Limb (tissue), 2 donors: ENCODE data around the gene IMPG1.
"Not testable (repeated sequence)": the region's sequence is repeated elsewhere in the genome, so short reads cannot be mapped to it uniquely, and the experiment has no call there.

Experiments used
- DNase-seq, 2 donors: peaks; one replicate each; pipeline ENCODE4 v3.0.0-alpha.2; 2016; ENCODE audit errors: extremely low spot score in 2 of 2

The IMPG1 gene

DNA sequence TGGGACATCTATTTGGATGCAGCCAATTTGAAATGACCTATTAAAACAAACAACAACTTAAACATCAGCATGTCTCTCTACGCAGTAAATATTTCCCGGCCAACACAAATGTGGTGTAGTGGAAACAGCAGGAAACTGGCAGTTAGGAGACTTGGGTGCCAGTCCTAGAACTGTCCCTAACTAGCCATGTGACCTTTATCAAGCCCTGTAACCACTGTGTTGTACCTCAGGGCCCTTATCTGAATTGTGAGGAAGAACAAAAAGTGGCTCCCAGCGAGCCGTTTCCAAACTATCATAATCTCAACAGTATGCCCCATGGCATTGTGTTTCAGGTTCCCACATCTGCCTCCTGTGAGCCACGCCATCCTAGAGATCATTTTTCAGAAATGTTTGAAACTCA is 124.5 kb downstream of the IMPG1 start:
- DNase-seq, result no peak

DNA sequence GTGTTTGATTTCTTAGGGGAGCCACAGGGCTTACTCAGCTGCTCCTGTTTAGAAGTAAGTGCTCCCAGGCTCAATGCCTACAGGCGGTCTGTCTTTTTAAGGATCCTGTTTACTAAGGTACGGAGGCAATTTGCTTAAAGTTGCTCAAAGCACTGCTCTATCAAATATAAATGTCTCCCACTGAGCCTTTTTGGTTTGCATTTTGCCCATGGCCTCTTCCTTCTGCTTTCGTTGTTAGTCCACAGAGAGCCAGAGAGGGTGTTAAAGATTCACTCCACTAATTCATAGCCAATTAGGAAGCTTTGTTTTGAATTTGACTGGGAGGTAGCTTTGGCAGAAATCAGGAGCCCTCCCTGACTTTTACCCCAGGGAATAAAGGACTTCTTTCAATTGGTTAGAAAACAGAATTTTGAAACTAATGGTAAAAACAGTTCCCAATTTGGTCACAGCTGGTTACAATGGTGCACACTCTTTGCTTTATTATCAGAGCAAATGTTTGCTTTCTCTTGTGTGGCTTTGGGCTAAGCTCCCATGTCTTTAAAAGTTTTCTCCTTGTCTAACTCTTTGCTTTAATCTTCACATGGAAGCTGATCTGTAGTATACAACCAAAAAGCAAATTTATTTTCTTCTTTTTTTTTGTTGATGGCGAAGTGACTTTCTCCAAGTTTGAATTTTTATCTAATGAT is 126.2 kb downstream of the IMPG1 start:
- DNase-seq, result no peak

DNA sequence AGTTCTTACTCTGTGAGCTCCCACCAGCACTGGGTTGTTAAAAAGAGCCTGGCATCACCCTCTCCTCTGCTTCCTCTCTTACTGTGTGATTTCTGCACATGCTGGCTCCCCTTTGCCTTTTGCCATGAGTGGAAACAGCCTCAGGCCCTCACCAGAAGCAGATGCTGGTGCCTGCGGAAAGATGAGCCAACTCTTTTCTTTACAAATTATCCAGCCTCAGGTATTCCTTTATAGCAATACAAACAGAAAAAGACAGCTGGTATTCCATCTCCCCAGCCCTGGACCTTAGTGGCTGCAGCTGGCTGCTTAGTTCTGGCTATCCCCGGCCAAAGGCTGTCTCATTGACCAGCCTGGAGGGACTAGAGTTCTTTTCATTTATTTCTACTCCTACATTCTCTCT is 129.1 kb downstream of the IMPG1 start:
- DNase-seq, result no peak

DNA sequence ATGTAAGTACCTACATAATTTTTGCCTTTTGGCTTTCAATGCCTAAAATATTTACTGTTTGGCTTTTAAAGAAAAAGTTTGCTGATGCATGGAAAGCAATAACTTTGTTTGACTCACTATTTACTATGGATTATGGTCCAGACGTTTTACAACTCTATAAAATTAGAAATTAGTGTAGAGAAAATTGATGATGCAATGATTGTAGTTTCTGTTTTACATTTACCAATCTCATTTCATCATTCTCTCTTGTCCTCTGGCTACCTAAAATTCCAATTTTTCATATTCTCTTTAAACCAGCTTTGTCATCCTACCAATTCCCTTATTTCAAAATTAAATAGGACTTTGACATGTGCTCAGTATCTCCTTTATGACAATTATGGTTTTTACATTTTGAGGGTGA is 131.0 kb downstream of the IMPG1 start:
- no peak for DNase-seq

DNA sequence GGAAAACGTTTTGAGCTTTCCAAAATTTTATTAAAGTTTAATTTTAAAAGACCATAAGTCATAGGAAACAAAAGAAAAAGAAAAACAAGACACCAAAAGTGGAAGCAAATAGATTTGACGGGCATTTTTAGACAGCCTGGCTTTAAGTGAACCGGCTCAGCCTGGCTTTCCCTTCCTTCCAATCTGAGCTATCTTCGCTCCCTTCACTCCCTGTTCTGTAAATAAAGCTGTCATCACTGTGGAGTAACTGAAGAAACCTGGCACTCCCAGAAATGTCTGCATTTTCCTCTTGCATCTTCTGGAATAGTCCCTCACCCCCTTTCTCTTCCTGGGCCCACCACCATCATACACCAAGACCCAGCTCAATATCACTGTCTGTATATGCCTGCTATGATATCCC is 131.9 kb downstream of the IMPG1 start:
- no peak for DNase-seq

DNA sequence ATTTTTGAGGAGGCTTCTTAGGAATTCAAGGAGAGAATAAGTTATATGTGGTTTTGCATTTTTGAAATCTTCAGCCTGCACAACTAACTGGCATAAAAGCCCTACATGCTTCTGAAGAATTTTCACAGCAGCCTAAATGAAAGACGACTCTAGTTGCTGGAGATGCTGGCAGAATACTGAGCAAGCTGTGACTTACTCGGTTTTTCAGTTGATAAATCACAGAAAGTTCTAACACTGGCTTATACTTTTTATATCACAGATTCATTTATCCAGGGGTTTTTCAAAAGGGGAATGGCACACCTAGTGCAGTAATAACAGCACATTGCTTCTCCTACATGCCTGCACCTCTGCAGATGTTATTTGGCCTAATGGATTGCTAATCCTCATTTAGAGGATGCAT is 134.6 kb downstream of the IMPG1 start:
- no peak for DNase-seq

DNA sequence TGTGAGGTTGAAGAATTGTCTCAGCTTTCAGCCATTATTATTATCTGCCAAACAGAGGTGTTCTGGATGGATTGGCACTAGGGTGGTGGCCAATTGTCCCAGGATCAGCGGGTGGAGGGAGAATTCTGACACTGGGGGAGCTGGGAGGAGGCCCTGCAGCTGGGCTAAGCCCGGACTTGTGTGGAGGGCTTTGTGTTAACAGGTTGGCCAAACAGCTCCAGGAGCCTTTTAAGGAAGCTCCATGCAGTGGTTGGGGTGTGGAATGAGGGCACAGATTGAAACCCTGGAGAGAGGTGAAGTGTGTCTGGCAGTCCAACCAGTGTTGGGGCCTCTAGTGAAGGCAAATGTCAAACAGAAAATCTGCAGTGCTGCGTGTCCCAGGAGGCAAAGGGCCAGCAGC is 135.8 kb downstream of the IMPG1 start:
- DNase-seq, result no peak

DNA sequence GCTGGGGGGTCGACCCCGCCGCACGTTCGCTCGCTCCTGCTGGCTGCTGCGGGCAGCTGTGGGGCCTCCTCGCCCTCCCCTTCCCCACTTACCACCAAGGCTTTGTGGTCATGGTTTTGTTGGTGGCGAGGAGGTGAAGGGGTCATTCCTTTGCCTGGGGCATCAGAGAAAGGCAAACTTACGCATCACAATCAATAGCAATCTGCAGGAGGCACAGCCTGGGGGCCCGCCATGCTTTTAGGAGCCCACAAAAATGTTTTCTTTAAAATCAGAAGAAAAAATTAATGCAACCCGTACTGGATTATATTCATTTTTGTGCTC is 137.0 kb downstream of the IMPG1 start:
- DNase-seq, result no peak

DNA sequence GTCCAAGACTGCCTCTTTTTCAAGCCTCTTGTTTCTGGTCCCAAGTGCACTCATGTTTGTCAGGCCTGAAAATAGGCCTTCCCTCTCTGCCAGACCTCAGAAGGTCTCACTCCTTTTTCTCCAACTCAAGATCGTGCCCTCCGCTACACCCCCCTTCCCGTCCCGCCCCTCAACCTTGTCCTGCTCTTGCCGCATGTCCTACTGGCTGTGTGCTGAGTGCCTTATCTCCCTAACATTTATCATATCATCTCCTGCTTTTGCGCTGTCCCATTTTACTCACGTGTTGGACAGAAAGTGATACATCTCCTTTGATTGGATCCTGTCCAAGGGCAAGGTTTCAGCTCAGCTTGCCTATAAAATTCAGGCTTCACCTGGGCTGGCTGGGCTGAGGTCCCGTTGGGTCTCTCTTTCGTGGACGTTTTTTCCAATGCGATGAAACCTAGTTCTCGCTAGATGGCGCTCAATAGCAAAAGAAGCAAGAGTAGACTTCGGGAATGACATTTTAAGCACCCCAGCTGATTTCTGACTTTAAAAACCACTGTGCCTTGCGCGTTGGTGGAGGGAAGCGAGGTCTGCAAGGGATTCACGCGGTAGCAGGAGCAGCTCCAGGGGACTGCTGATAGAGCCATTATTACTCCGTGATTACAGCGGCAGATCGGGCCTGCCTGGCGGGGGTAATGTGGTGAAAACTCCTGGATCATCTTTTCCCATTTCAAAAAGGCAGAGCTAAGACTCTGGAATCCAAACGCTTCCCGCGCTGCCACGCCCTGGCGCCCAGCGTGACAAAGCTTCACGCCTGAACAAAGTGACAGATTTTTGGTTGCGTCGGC is 137.6 kb downstream of the IMPG1 start:
- peak; percentile 71 to 88 for DNase-seq

DNA sequence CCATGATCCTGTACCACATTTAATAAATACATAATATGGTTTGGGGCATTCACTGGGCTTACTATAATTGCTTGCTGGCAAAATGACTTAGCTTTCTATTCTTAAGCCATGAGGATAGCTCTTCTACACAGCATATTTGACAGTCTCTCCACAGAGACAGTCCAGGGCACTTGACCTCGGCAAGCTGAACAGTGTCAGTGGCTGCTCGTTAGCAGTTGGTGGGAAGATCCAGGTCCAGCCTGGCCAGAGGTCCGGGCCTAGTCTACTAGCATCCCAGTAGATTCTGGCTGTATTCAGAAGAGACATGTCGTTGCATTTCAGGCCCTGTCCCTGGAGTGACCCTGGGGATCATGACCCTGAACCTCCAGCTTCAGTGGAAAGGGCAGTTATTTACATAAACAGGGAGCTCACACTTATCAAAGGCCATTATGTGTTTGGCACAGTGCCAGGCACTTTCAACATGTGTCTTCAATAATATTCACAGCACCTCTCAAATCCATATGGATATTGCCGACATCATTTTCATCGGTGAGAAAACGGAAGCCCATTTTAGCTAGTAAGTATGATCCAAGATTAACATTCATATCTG is 139.0 kb downstream of the IMPG1 start:
- DNase-seq, result no peak

DNA sequence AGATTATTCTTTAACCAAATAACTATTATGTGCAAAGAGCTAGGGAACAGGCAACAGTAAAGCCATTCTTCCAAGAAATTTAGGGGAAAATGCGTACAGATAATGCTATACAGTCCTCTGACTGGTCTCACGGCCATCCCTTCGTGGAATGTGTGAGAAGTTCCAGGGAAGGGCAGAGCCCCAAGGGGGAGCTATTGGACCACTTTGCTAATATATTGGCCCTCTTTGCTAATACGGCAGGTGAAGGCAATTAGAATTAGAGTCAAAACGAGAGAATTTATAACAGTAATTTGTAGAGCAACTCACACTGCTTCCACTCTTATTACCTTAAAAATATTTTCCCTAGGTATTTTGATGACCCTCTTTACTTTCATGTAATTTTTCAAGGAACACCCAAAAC is 140.4 kb downstream of the IMPG1 start:
- peak in 1 of 2 donors; percentile 55 for DNase-seq

DNA sequence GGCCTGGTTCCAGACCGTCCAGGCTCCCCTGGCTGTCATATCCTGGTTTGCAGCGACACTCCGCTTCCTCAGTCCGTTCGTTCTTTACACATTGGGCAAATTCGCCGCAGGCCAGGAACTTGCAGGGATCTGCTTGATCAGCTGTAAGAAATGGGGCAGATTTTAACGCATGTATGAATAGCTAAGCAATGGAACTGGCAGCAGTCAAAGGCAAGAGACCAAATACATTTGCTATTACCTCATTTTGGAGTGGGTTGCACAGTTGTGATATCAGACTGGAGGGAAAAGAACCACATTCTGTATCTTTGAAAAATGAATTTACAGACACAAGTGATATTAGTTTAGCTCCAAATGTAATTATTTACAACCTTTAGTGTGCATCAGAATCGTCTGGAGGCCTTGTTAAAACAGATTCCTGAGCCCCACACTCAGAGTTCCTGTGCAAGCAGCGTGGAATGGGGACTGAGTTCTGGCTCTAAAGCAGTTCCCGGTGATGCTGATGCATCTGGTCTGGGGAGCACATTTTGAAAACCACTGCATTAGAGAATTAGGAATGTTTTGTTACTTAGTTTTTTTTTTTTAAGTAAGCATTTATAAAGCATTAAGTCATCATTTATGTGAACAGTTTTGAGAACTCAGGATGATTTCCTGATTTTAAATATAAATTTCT is 141.3 kb downstream of the IMPG1 start:
- peak; percentile 30 to 33 for DNase-seq

DNA sequence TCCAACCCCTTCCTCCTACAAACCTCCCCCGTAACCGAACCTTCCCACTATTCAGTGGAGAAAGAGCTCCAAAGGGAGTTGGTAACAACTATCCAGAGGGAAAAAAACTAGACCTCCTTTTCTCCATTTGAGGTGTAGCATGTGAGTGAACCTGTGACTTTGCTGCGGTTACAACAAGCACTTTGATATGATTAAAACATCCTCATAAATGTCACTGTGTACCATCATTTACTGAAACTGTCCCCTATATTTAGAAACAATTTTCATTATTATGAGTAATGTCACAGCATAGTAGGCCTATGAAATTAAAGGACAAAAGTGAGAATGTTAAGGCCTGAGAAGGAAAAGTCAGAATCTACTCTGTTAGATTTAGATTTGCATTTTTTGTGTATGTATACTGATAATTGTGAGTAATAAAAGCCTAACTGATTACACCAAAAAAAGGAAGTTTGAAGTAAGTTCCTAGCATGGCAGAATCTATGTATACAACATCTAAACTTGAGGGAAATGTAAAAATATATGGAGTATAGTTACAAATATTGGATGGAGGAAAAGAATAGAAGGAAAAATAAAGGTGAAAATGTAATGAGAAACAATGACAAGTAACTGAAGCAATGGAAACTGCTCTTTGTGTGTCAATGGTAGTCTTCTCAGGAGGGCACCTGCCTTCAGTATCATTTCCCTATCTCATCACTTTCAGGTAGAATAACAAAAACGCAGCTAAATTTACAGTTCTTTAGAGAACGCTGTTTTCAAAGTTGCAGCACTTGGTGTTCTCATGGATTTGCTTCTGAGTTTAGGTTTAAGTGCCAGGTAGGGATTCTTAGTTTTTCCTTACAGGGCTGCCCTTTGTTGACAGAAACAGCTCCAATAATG is 145.9 kb downstream of the IMPG1 start:
- DNase-seq, result no peak

DNA sequence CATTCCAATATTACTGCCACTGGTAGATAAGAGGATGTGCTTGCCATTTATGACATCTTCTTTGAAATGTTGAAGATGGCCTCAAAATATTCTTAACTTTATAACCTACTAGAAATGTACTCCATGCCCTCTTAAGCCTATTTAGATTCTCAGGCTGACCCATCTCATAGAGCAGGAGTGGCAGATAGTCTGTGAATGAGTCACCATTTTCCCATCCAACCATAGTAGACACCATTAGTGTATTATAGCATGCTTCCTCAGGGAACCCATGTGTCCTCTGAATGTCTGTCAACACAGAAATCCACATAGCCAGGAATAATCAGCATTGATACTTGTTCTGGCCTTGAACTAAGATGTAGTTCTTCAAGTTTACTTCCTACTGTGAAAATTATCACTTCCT is 150.2 kb downstream of the IMPG1 start:
- no peak for DNase-seq

DNA sequence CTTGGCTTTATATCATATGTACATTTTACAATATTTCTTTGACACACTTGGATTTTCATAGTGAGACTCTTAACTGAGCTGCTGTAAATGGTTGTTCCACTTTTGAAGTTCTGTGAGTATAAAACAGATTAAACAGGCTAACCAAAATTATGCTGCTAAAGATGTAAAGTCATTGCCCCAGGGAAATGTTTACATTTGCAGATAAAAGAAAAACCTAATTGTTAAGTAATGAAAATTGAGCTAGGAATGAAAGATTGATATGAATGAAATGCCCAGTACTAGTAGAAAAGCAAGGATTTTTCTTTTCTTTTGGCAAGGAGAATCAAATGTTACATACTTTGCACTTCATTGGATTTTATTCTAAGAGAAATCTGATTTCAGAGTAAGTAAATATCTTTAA is 159.4 kb downstream of the IMPG1 start:
- no peak for DNase-seq

DNA sequence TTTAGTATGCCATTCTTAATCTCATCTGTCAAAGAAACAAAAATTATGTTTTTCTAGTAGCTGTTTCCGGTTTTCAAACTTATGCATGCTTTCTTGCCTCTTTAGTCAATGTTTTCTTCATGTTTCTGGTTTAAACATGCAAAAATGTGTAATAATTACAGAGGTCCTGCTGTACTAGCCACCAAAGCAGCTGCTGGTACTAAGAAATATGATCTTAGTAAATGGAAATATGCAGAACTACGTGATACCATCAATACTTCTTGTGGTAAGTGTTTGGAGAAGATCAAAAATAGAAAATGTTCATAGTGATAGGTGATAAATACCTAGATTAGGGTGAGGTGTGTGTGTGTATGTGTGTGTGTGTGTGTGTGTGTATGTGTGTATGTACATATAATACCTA is 165.0 kb downstream of the IMPG1 start:
- no peak for DNase-seq

DNA sequence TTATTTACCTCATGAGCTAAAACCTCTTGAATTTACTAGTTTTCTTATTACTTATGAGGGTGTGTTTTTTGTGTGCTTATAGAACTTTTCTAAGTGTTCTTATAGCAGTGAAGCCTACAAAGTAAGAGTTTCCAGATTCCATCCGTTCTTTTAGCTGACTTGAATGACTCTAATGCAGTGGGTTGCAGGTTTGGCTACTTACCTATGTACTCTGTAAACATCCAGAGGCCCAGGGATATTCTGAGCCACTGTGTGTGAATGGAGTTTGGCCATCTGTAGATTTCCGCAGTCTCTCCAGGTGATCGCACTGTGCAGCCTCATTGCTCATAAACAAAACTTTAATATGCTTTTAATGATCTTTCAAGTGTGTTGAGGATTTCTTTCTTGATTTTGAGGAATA is 165.6 kb downstream of the IMPG1 start:
- no peak for DNase-seq

DNA sequence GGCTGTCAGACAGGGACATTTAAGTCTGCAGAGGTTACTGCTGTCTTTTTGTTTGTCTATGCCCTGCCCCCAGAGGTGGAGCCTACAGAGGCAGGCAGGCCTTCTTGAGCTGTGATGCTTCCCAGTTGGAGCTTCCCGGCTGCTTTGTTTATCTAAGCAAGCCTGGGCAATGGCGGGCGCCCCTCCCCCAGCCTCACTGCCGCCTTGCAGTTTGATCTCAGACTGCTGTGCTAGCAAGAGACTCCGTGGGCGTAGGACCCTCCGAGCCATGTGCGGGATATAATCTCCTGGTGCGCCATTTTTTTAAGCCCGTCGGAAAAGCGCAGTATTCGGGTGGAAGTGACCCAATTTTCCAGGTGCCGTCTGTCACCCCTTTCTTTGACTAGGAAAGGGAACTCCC is 167.3 kb downstream of the IMPG1 start:
- DNase-seq, result not testable (repeated sequence)

DNA sequence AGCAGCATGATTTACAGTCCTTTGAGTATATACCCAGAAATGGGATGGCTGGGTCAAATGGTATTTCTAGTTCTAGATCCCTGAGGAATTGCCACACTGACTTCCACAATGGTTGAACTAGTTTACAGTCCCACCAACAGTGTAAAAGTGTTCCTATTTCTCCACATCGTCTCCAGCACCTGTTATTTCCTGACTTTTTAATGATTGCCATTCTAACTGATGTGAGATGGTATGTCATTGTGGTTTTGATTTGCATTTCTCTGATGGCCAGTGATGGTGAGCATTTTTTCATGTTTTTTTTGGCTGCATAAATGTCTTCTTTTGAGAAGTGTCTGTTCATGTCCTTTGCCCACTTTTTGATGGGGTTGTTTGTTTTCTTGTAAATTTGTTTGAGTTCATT is 172.2 kb downstream of the IMPG1 start:
- not testable (repeated sequence) for DNase-seq

DNA sequence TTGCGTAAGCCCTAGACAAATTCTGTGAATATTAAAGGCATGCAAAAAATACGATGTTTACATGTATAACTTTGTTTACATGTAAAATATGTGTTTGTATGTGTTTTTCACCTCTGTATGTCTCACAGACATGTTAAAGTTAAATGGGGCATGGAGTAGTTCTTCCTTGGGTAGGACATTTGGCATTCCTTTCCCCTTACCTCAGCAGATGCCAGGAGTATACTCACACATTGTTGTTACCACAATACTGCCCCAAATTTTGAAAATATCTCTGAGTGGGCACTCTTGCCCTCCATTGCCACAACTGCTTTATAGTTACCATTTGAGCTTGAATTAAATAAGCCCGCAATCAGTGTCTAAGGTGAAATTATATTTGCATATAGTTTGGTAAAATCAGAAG is 175.9 kb downstream of the IMPG1 start:
- no peak for DNase-seq

DNA sequence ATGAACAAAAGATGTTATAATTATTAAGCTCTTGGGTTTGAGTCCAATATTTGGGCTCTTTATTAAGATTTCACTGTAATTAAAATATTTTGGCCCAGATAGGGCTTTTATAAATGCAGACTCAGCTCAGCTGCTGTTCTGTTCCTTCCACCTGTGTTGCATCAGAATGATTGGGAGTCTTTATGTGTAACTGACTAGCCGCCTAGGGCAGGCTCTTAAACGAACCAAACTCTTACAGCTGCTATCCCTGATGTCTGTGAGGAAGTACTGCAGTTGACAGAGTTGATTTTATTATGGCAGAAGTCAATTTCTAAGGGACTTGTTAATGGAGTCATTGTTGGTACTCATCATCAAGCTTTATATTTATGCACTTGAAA is 178.7 kb downstream of the IMPG1 start:
- DNase-seq, result no peak
